HepG2 (cell line): Measurements from ENCODE around the gene RAB6A.
"Not testable (repeated sequence)": the region's sequence is repeated elsewhere in the genome, so short reads cannot be mapped to it uniquely, and the experiment has no call there.

Source experiments
- ARHGAP35 ChIP-seq: sonication (generic); formaldehyde crosslinking; IDR thresholded peaks from 2 replicates; pipeline ENCODE4 v1.9.0; 2022; ENCODE audit warnings: mild to moderate bottlenecking, inconsistent platforms, moderate library complexity, missing genetic modification reagents, borderline replicate concordance
- EZH2 ChIP-seq: conservative IDR thresholded peaks from 2 replicates; pipeline ENCODE4 v1.6.1; 2012; ENCODE audit warnings: mild to moderate bottlenecking, low read depth, low read length, moderate library complexity
- ZNF24 ChIP-seq: fragments of 450-650 bp; IDR thresholded peaks from 2 replicates; pipeline ENCODE4 v1.6.1; 2017; ENCODE audit warnings: antibody characterized with exemption, mild to moderate bottlenecking
- ZNF776 ChIP-seq: sonication (generic); formaldehyde crosslinking; IDR thresholded peaks from 2 replicates; pipeline ENCODE4 v1.4.0; 2020; ENCODE audit warnings: mild to moderate bottlenecking, missing genetic modification reagents

DNA sequence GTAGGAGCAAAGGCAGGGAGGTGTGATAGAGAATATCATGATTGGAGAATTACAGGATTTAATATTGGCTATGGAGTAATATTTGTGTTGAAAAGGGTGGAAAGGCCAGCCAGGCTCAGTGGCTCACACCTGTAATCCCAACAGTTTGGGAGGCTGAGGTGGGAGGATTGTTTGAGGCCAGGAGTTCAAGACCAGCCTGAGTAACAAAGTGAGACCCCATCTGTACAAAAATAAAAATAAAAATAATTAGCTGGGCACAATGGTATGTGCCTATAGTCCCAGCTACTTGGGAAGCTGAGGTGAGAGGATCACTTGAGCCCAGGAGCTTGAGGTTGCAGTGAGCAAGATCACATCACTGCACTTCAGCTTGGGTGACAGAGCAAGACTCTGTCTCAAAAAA is 24.6 kb upstream of the RAB6A start:
- TF ChIP-seq ZNF24; ZNF776; ARHGAP35 (CRISPR knock-in tag); EZH2: not testable (repeated sequence)
